ENCODE data around the gene OR2T1. TPM values are rescaled to one million over a fixed set of nuclear protein-coding genes. Genes with fewer than 3 reads are reported as not detected.
A peak's percentile ranks its signal among the peaks of the same experiment; 100 is the strongest.
"Not testable (repeated sequence)": the region's sequence is repeated elsewhere in the genome, so short reads cannot be mapped to it uniquely, and the experiment has no call there.

Gene OR2T1
- polyA plus RNA-seq, 2 of the 4 experiments (the other 2 are of a cell fraction) = not detected

DNA sequence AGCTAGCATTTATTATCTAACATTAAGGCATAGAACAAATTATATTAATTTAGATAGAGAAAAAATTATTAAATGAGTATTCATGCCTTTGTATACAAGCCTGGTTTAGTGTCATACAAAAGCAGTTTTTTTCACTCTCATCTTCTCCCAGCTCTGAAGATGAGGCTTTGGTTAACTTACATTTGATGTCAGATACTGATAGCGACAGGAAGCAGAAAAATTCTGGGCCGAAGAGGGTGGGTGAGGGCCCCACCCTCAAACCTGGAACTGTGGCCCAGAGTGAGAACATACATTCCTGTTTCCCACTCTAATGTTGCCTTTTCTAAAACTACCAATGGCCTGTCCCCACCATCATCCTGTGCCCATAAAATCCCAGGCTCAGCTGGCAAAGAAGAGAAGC, 15.0 kb downstream of the OR2T1 start:
- 0% methylated on average over 2 of the region's 2 CpGs for WGBS (ENCODE audit: missing lambda C conversion rate)
- Histone ChIP-seq H3K4me1 (no peaks in the 10 kb centered on the region), H3K4me3 (no peak overlapping the region), H3K9me3 (peaks cover 5% of the 10 kb centered on the region; the same call in 2 of the 3 replicates), H3K27ac (no peak overlapping the region), H3K4me2 (no peak overlapping the region)
- no peak for ATAC-seq
- no peak for DNase-seq (ENCODE audit: low read depth in 1 of 2, low spot score in 1 of 2)
- no peak for TF ChIP-seq HEYL (CRISPR knock-in tag; IDR thresholded peaks at IDR 0.05)
- FAIRE-seq = no peak
- ChIA-PET CTCF (no interaction called here), POLR2A (no interaction called here)

DNA sequence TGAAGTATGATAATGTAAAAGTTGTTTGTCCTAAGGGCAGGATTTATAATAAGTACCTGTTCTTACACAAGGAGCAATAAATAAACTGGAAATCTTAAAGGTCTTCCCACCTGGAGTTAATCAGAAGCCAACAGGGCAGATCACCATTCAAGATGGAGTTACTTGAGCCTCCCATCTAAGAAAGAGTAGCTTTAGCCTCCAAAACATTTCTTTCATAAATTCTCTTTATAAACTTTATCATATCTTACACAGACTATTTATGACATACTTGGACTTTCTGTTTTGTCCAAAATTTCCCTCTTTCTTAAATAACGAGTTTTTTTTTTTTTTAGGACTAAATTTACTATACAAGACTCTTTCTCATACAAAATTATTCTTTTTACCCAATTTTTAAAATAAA, 18.5 kb downstream of the OR2T1 start:
- Histone ChIP-seq H3K4me1 (no peaks in the 10 kb centered on the region), H3K4me2 (no peak overlapping the region), H3K9me3 (peaks cover 5% of the 10 kb centered on the region; the same call in 2 of the 3 replicates), H3K27ac (no peak overlapping the region), H3K4me3 (no peak overlapping the region)
- CTCF ChIA-PET = interaction anchor here (0.6 kb wide), 1 partner anchor 547 kb away, joined by 4 read pairs; no protein-coding TSS in a partner anchor
- WGBS (ENCODE audit: missing lambda C conversion rate) = 2% methylated on average over 1 of the region's 1 CpG
- POLR2A ChIA-PET = no interaction called here
- no peak for ATAC-seq
- TF ChIP-seq ATOH8 (CRISPR knock-in tag; IDR thresholded peaks at IDR 0.05; ENCODE audit: low read depth) = no peak
- no peak for TF ChIP-seq HOXB13 (CRISPR knock-in tag; IDR thresholded peaks at IDR 0.05; ENCODE audit: low read depth)
- peak; percentile 73 for TF ChIP-seq ZFP36 (IDR thresholded peaks at IDR 0.05; ENCODE audit: borderline replicate concordance, partially characterized antibody)
- DNase-seq (ENCODE audit: low read depth in 1 of 2, low spot score in 1 of 2) = peak in 1 of 2 experiments; percentile 4
- no peak for FAIRE-seq

GRCh38 chr1:248427526-248428191, 24.8 kb downstream of the OR2T1 start:
- H3K27ac ChIP-seq; POLR2A ChIA-PET; H3K4me1 ChIP-seq; H3K4me3 ChIP-seq; ATAC-seq; H3K9me3 ChIP-seq; H3K4me2 ChIP-seq; DNase-seq (ENCODE audit: low read depth in 1 of 2, low spot score in 1 of 2): not testable (repeated sequence)
- WGBS (ENCODE audit: missing lambda C conversion rate) = 0% methylated on average over 3 of the region's 3 CpGs
- FAIRE-seq = peak; percentile 59
- CTCF ChIA-PET = interaction anchor here (0.6 kb wide), 1 partner anchor 457 kb away, joined by 3 read pairs; no protein-coding TSS in a partner anchor

DNA sequence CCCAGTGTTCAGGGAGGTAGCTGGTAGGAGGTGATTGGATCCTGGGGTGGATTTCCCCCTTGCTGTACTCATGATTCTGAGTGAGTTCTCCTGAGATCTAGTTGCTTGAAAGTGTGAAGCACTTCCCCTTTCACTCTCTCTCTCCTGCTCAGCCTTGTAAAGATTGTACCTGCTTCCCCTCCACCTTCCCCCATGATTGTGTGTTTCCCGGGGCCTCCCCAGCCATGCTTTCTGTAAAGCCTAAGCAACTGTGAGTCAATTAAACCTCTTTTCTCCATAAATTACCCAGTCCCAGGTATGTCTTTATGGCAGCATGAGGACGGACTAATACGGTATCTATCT, 25.3 kb downstream of the OR2T1 start:
- H3K4me3 ChIP-seq; H3K27ac ChIP-seq; H3K4me2 ChIP-seq; POLR2A ChIA-PET; DNase-seq (ENCODE audit: low read depth in 1 of 2, low spot score in 1 of 2); ATAC-seq; H3K9me3 ChIP-seq; H3K4me1 ChIP-seq; FAIRE-seq: not testable (repeated sequence)
- WGBS (ENCODE audit: missing lambda C conversion rate) = 1% methylated on average over 3 of the region's 3 CpGs
- CTCF ChIA-PET = interaction anchor here (0.6 kb wide), 1 partner anchor 457 kb away, joined by 3 read pairs; no protein-coding TSS in a partner anchor

- H3K4me3 ChIP-seq; CTCF ChIA-PET; H3K4me1 ChIP-seq; H3K9me3 ChIP-seq; H3K27ac ChIP-seq; ATAC-seq; FAIRE-seq; H3K4me2 ChIP-seq; POLR2A ChIA-PET; DNase-seq (ENCODE audit: low read depth in 1 of 2, low spot score in 1 of 2): not testable (repeated sequence)
- WGBS (ENCODE audit: missing lambda C conversion rate) = 7% methylated on average over 11 of the region's 11 CpGs
These were observed 28.8 kb downstream of the OR2T1 start for GRCh38 chr1:248431683-248432082.

- DNase-seq (ENCODE audit: low read depth in 1 of 2, low spot score in 1 of 2); H3K4me2 ChIP-seq; FAIRE-seq; H3K4me3 ChIP-seq; H3K9me3 ChIP-seq; CTCF ChIA-PET; ATAC-seq; H3K27ac ChIP-seq; POLR2A ChIA-PET; H3K4me1 ChIP-seq: not testable (repeated sequence)
- 0% methylated on average over 4 of the region's 4 CpGs for WGBS (ENCODE audit: missing lambda C conversion rate)
These were observed 29.4 kb downstream of the OR2T1 start for GRCh38 chr1:248432201-248432600.

DNA sequence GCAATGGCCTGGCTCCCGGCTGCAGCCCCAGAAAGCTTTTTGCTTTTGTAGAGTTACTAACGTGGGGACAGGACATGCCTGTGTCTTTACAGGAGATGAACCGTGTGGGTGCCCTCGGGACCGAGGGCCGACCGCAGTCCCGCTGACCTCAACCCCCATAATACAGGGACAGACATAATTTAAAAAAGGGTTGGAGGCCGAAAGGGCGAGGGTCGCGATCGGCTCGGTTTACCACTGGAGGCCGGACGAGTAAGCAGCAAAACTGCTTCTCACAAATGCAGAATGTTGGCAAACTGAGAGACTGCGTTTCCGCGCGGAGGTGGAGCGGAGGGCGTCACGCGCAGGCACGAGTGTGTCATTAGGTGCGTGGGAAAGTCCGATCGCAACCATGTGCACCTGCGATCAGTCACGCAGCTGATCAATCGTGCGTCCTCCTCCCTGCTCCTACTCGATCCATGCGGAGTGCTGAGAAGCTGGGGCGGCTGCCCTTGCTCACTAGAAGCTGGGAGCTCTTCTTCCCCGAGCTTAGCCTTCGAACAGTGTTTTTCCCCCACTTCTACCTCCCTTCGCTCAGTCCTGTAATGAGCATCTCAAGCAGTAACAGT, 31.1 kb downstream of the OR2T1 start:
- ATAC-seq; POLR2A ChIA-PET; FAIRE-seq; H3K27ac ChIP-seq; H3K4me1 ChIP-seq; H3K9me3 ChIP-seq; CTCF ChIA-PET; DNase-seq (ENCODE audit: low read depth in 1 of 2, low spot score in 1 of 2); H3K4me3 ChIP-seq; H3K4me2 ChIP-seq: not testable (repeated sequence)
- WGBS (ENCODE audit: missing lambda C conversion rate) = 56% methylated on average over 35 of the region's 38 CpGs

DNA sequence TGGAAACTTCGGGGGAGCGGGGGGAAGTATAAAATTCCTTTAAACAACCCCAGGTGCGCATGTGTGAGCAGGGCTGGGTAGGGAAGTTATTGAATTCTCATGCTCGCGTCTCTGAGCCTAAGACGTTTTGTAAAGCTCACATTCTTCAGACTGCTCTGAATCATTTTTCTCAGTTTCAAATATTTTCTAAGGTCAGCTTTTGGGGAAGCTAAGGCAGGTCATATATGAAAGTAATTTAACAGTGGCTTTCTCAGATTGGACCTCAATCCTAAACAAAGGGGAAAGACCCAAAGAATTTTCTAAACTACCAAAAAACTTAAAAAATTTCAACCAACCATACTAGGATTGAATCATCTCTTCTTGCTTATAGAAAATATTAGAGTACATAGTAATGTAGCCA, 32.1 kb downstream of the OR2T1 start:
- CTCF ChIA-PET; FAIRE-seq; POLR2A ChIA-PET; ATAC-seq; H3K4me2 ChIP-seq; DNase-seq (ENCODE audit: low read depth in 1 of 2, low spot score in 1 of 2); H3K4me1 ChIP-seq; H3K4me3 ChIP-seq; H3K27ac ChIP-seq; H3K9me3 ChIP-seq: not testable (repeated sequence)
- WGBS (ENCODE audit: missing lambda C conversion rate) = 52% methylated on average over 6 of the region's 6 CpGs

- POLR2A ChIA-PET; H3K4me1 ChIP-seq; H3K27ac ChIP-seq; DNase-seq (ENCODE audit: low read depth in 1 of 2, low spot score in 1 of 2); H3K4me2 ChIP-seq; CTCF ChIA-PET; H3K4me3 ChIP-seq; FAIRE-seq; ATAC-seq; H3K9me3 ChIP-seq: not testable (repeated sequence)
- WGBS (ENCODE audit: missing lambda C conversion rate) = 1% methylated on average over 3 of the region's 3 CpGs
These were observed 33.5 kb downstream of the OR2T1 start for GRCh38 chr1:248436303-248436702.

DNA sequence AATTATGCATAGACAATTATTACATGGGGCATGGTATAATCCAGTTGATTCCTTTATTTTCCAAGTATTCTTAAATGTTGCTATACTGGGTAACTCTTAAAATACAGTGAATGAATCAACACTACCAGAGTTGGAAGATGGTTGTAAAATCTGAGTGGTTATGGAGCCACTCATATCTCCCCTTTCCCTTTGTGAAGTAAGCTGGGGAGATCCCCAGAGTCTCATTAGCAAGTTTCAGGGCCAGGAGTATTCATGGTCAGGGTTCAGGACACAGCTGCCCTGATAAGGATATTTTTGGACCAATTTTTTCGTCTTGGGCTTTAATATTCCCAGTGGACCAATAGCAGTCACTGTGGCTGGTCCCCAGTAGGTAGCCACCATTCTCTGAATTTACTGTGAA, 35.8 kb downstream of the OR2T1 start:
- H3K4me3 ChIP-seq; CTCF ChIA-PET; H3K4me2 ChIP-seq; ATAC-seq; POLR2A ChIA-PET; DNase-seq (ENCODE audit: low read depth in 1 of 2, low spot score in 1 of 2); H3K4me1 ChIP-seq; FAIRE-seq; H3K27ac ChIP-seq; H3K9me3 ChIP-seq: not testable (repeated sequence)
- WGBS (ENCODE audit: missing lambda C conversion rate) = 0% methylated on average over 1 of the region's 1 CpG

Measured in A549 (cell line).